LNCaP clone FGC (cell line): Measurements from ENCODE around the gene OR4X2.

ENCODE experiments used
- DNase-seq: peaks from one replicate; pipeline ENCODE4 v3.0.0-alpha.2; 2011; ENCODE audit warnings: low read depth
- H3K4me3 ChIP-seq: 2 replicates; pipeline ENCODE4 v1.5.1; 2011; ENCODE audit warnings: mild to moderate bottlenecking, low read depth, low read length, control low read depth
- CTCF ChIP-seq: IDR thresholded peaks from 2 replicates; pipeline ENCODE4 v1.5.1; 2012; ENCODE audit warnings: mild to moderate bottlenecking; ENCODE audit not compliant: control insufficient read depth, insufficient read depth; ENCODE audit errors: extremely low read depth

Gene OR4X2

GRCh38 chr11:48248902-48249301 is 4.0 kb downstream of the OR4X2 start:
- no peak for DNase-seq
- no peak for TF ChIP-seq CTCF
- H3K4me3 ChIP-seq: no peak overlapping the region

- TF ChIP-seq CTCF: no peak
- no peak overlapping the region for H3K4me3 ChIP-seq
- no peak for DNase-seq
Observed at GRCh38 chr11:48261600-48261999, 16.7 kb downstream of the OR4X2 start.

GRCh38 chr11:48263423-48263911 is 18.6 kb downstream of the OR4X2 start, which contains the start of gene OR4X1:
Gene OR4X1, plus strand, starts transcription at chr11:48263861. Its CDS starts 0 bp downstream, at chr11:48263861.
- DNase-seq: no peak
- H3K4me3 ChIP-seq: no peak within 1 kb of the TSS
- TF ChIP-seq CTCF: no peak

GRCh38 chr11:48270621-48271020 is 25.7 kb downstream of the OR4X2 start:
- H3K4me3 ChIP-seq: no peak overlapping the region
- TF ChIP-seq CTCF: no peak
- DNase-seq: no peak

- no peak for TF ChIP-seq CTCF
- H3K4me3 ChIP-seq: no peak overlapping the region
- no peak for DNase-seq
Observed at GRCh38 chr11:48272606-48273005, 27.7 kb downstream of the OR4X2 start.
